Cardiac fibroblast (primary cell): ENCODE data around the gene MAGI2.

Source experiments
- DNase-seq, 2 donors: peaks; one replicate each; pipeline versions ENCODE4 v3.0.0 to v3.0.0-alpha.2; 2010; ENCODE audit warnings: low read depth in 2 of 2
- H3K4me3 ChIP-seq, 2 donors: replicated peaks in 1 of 2; 1 replicate in 1 of 2; 2 replicates in 1 of 2; pipeline ENCODE4 v1.5.1; 2011; ENCODE audit warnings: low read depth in 2 of 2, low read length in 2 of 2, mild to moderate bottlenecking in 2 of 2, moderate library complexity in 1 of 2
- CTCF ChIP-seq: IDR thresholded peaks from one replicate; pipeline ENCODE4 v1.5.1; 2011; ENCODE audit warnings: low read depth, mild to moderate bottlenecking, low read length, inconsistent platforms

MAGI2 gene

GRCh38 chr7:78576236-78576635 lies 877.2 kb downstream of the MAGI2 start:
- TF ChIP-seq CTCF = no peak
- H3K4me3 ChIP-seq = no peak overlapping the region
- DNase-seq = peak; percentile 2 to 39

- no peak overlapping the region for H3K4me3 ChIP-seq
- TF ChIP-seq CTCF = no peak
- DNase-seq = no peak
Observed at GRCh38 chr7:78571292-78571691, 882.2 kb downstream of the MAGI2 start.

- DNase-seq = no peak
- H3K4me3 ChIP-seq = no peak overlapping the region
- no peak for TF ChIP-seq CTCF
Observed at GRCh38 chr7:78568690-78569089, 884.8 kb downstream of the MAGI2 start.

GRCh38 chr7:78567836-78568235 lies 885.6 kb downstream of the MAGI2 start:
- no peak overlapping the region for H3K4me3 ChIP-seq
- no peak for TF ChIP-seq CTCF
- DNase-seq = no peak

GRCh38 chr7:78565784-78566183 lies 887.7 kb downstream of the MAGI2 start:
- DNase-seq = no peak
- H3K4me3 ChIP-seq = no peak overlapping the region
- no peak for TF ChIP-seq CTCF

- DNase-seq = no peak
- H3K4me3 ChIP-seq = no peak overlapping the region
- TF ChIP-seq CTCF = no peak
Observed at GRCh38 chr7:78563191-78563590, 890.3 kb downstream of the MAGI2 start.

GRCh38 chr7:78562191-78562590 lies 891.3 kb downstream of the MAGI2 start:
- no peak for TF ChIP-seq CTCF
- H3K4me3 ChIP-seq = no peak overlapping the region
- no peak for DNase-seq
